ENCODE data around the gene RBMS2. TPM values are rescaled to one million over a fixed set of nuclear protein-coding genes. Genes with fewer than 3 reads are reported as not detected.

RBMS2 gene
- total RNA-seq, 4 donors from 2014 or later: 31.6 to 49.4 (median 40.4) TPM

DNA sequence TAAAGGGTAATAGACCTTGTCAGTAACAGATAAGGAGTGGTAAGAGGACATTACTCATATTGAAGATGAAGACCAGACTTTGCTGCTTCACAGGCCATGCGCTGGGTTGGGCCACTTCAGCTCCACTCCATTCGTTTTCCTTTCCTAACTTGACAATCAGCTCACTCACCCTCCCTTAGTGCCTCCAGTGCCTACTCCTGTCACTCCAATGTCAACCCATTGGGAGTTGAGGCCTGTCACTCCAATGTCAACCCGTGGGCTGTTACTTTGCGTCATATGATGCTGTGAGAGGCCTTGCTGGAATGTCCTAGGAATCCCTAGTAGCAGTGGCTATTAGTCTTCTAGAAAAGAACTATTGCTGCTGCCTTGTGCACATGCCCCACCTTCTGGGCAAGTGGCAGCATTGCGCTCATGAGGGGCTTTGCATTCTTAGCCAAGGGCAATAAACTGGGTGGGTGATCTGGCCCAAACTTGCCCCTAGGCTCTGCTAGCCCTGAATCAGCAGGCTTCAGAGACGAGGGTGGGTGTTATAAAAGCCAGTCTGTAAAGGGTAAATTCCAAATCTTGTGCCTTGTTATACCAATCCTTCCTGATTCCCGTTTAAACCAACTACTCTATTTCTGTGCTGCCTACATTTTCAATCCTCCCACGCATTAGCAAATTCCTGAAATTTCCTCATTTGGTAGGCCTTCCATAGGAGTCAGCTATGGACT is 72.4 kb downstream of the RBMS2 start:
- TF ChIP-seq POLR2AphosphoS5 (IDR thresholded peaks at IDR 0.05) (peak; percentile 44 to 52), EP300 (IDR thresholded peaks at IDR 0.05) (no peak), POLR2A (IDR thresholded peaks at IDR 0.05; ENCODE audit: low read depth) (no peak)
- TF ChIP-seq, protein P1, sequence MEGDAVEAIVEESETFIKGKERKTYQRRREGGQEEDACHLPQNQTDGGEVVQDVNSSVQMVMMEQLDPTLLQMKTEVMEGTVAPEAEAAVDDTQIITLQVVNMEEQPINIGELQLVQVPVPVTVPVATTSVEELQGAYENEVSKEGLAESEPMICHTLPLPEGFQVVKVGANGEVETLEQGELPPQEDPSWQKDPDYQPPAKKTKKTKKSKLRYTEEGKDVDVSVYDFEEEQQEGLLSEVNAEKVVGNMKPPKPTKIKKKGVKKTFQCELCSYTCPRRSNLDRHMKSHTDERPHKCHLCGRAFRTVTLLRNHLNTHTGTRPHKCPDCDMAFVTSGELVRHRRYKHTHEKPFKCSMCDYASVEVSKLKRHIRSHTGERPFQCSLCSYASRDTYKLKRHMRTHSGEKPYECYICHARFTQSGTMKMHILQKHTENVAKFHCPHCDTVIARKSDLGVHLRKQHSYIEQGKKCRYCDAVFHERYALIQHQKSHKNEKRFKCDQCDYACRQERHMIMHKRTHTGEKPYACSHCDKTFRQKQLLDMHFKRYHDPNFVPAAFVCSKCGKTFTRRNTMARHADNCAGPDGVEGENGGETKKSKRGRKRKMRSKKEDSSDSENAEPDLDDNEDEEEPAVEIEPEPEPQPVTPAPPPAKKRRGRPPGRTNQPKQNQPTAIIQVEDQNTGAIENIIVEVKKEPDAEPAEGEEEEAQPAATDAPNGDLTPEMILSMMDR (IDR thresholded peaks at IDR 0.05): peak; percentile 75 to 86 (median 79)
- Histone ChIP-seq H3K4me1 (peaks cover 16 to 37% (median 33%) of the 10 kb centered on the region in 4 donors), H3K27me3 (peaks cover 0 to 2% (median 0%) of the 10 kb centered on the region in 4 donors), H3K36me3 (peaks cover 14 to 76% (median 56%) of the 10 kb centered on the region in 4 donors), H3K9me3 (no peaks in the 10 kb centered on the region), H3K4me3 (no peak overlapping the region), H3K27ac (replicated peaks in 1 of 4) (peak overlapping the region; percentile 64 to 78 (median 71))
- no peak for DNase-seq (ENCODE audit: extremely low spot score)
- WGBS: 35% methylated on average over 8 of the region's 8 CpGs
- intact Hi-C loops (cut with DNase I): loop anchor here (5.0 kb wide), 1 partner anchor 82 kb away; no protein-coding TSS in a partner anchor

DNA sequence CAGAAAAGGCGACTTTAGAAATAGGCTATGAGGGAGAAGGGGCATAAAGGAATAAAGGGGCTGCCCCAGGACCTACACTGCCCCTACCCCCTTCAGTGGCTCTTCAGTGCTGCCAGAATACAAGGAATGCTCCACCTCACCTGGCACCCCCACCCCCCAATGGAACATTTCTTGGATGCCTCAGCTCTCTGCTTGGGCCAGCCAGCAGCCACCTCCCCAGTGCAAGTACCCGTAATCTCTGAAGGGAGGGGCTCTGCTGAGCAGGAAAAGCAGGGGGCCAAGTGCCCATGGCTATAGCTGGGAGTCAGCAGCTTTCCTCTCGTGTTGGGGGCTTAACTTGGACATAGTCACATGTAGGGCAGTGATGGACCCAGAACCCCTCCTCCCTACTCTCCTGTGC is 75.2 kb downstream of the RBMS2 start:
- Histone ChIP-seq H3K27ac (replicated peaks in 1 of 4) (peak overlapping the region in 3 of 4 donors; percentile 46 to 63 (median 49)), H3K36me3 (peaks cover 42 to 79% (median 63%) of the 10 kb centered on the region in 4 donors), H3K27me3 (peaks cover 0 to 3% (median 0%) of the 10 kb centered on the region in 4 donors), H3K4me1 (peaks cover 16 to 30% (median 24%) of the 10 kb centered on the region in 4 donors), H3K9me3 (no peaks in the 10 kb centered on the region), H3K4me3 (no peak overlapping the region)
- TF ChIP-seq POLR2AphosphoS5 (IDR thresholded peaks at IDR 0.05): no peak
- no peak for TF ChIP-seq POLR2A (IDR thresholded peaks at IDR 0.05; ENCODE audit: low read depth)
- TF ChIP-seq EP300 (IDR thresholded peaks at IDR 0.05): no peak
- TF ChIP-seq, protein P1 (IDR thresholded peaks at IDR 0.05): no peak
- 90% methylated on average over 1 of the region's 3 CpGs for WGBS
- no peak for DNase-seq (ENCODE audit: extremely low spot score)
- intact Hi-C loops (cut with DNase I): no loop called here

DNA sequence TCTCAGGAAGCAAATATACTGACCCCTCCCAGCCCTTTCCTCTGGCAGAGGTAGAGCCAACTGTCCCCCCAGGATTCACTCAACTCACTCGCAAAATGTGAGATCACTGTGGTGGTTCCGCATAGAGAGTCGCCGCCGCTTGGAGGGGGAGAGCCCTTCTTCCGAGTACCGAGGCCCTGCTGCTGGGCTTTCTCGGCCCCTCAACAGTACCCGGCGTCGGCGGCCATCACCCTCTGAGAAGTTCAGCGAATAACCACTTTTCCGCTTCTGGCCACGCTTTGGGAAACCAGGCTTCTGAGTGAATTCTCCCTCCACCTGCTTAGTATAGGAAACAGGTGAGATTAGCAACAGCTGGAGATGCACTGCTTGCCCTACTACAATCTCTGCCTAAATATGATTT is 77.4 kb downstream of the RBMS2 start:
- Histone ChIP-seq H3K9me3 (no peaks in the 10 kb centered on the region), H3K4me3 (no peak overlapping the region), H3K4me1 (peaks cover 9 to 15% (median 12%) of the 10 kb centered on the region in 4 donors), H3K27ac (replicated peaks in 1 of 4) (no peak overlapping the region), H3K27me3 (peaks cover 0 to 3% (median 0%) of the 10 kb centered on the region in 4 donors), H3K36me3 (peaks cover 62 to 93% (median 80%) of the 10 kb centered on the region in 4 donors)
- TF ChIP-seq, protein P1 (IDR thresholded peaks at IDR 0.05): no peak
- TF ChIP-seq POLR2A (IDR thresholded peaks at IDR 0.05; ENCODE audit: low read depth) (no peak), EP300 (IDR thresholded peaks at IDR 0.05) (no peak), POLR2AphosphoS5 (IDR thresholded peaks at IDR 0.05) (no peak)
- DNase-seq (ENCODE audit: extremely low spot score): no peak
- 91% methylated on average over 15 of the region's 15 CpGs for WGBS
- intact Hi-C loops (cut with DNase I): no loop called here

DNA sequence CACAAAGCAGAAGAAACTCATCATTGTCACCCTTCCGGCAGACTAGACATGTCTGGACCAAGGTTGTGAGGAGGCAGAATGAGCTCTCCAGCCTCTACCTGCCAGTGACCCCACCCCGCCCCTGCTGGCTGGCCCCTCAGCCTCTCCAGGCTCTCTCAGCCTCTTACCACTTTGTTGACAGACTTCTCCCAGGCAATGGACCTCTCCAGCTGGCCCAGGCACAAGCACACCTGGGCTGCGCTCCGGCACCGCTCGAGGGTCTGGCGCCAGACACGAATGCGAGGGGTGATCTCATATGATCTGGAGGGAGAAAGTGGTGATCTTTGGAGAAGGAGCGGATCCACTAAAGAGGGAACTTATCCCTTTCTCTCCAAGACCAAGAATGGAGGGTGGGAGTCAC is 78.2 kb downstream of the RBMS2 start:
- DNase-seq (ENCODE audit: extremely low spot score): no peak
- H3K36me3 ChIP-seq: peaks cover 70 to 100% (median 88%) of the 10 kb centered on the region in 4 donors
- no peaks in the 10 kb centered on the region for H3K9me3 ChIP-seq
- WGBS: 93% methylated on average over 9 of the region's 10 CpGs
- H3K4me3 ChIP-seq: no peak overlapping the region
- H3K27ac ChIP-seq (replicated peaks in 1 of 4): no peak overlapping the region
- H3K27me3 ChIP-seq: peaks cover 0 to 3% (median 0%) of the 10 kb centered on the region in 4 donors
- peaks cover 6 to 9% (median 7%) of the 10 kb centered on the region in 4 donors for H3K4me1 ChIP-seq
- no peak for TF ChIP-seq POLR2A (IDR thresholded peaks at IDR 0.05; ENCODE audit: low read depth)
- TF ChIP-seq, protein P1 (IDR thresholded peaks at IDR 0.05): no peak
- no peak for TF ChIP-seq POLR2AphosphoS5 (IDR thresholded peaks at IDR 0.05)
- no peak for TF ChIP-seq EP300 (IDR thresholded peaks at IDR 0.05)
- intact Hi-C loops (cut with DNase I): no loop called here
